ENCODE results near the gene CARD19. TPM values are rescaled to one million over a fixed set of nuclear protein-coding genes. Genes with fewer than 3 reads are reported as not detected.

The CARD19 gene
- total and polyA plus RNA-seq, 2 of the 8 experiments (the other 6 are each of a cell fraction or from before 2014, with no cell fraction given): 21.2 to 112 TPM

DNA sequence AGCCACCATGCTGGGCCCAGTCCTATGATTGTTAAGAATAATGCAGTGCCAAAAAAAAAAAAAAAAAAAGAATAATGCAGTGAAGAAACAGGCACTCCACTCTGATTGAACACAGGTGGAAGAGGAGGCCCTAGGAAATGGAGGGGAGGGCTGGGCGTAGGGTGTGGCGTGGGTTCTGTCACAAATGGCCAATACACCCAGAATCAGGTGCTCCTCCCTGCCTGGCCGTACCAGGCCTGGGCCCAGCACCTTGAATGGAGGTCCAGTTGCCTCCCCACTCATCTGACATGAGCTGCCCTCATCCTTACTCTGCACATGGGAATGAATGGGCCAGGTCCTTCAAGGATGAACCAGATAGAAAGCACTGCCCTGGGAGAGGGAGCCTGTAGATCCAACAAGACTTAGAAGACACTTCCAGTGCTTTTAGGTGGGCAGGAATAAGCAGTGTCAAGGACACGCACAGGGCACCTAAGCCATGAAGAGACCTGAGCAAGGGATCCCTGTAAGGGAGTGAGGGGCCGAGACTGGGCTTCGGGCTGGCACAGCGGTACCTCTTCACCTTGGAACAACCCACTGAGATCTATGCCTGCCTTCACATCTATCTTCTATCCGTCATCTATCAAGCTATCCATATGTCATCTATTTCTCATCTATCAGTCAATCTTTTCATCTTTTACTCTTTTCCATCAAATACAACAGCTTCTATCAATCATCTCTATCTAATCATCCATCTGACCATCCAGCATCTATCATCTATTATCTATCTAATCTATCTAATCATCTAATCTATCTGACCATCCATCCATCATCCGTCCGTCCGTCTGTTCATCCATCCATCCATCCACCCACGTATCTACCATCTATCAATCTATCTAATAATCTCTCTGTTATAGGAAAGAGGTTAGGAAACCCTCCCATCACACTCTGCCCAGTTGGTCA is 22.2 kb downstream of the CARD19 start (continued):
- no peak for TF ChIP-seq KDM4A (IDR thresholded peaks at IDR 0.05; ENCODE audit: low read depth, low read length, severe bottlenecking)
- TF ChIP-seq SP1 (IDR thresholded peaks at IDR 0.05; ENCODE audit: low read depth, low read length): no peak

Measured in H1 (cell line).